Hematopoietic multipotent progenitor cell (in vitro differentiated cells): ENCODE measurements around the gene SYMPK. TPM values are rescaled to one million over a fixed set of nuclear protein-coding genes. Genes with fewer than 3 reads are reported as not detected.

Source experiments
- DNase-seq, 3 donors: peaks; one replicate each; pipeline ENCODE4 v3.0.0-alpha.2; 2011 to 2015; ENCODE audit warnings: low read depth in 2 of 3, low spot score in 2 of 3
- total RNA-seq: library from RNA; depleted of rRNA; stranded (reverse); fragments of >200 nt; gene quantifications from one replicate; pipeline ENCODE4 v1.2.3, GENCODE V29; 2012

SYMPK gene
- total RNA-seq, 1 donor: 69.5 TPM

DNA sequence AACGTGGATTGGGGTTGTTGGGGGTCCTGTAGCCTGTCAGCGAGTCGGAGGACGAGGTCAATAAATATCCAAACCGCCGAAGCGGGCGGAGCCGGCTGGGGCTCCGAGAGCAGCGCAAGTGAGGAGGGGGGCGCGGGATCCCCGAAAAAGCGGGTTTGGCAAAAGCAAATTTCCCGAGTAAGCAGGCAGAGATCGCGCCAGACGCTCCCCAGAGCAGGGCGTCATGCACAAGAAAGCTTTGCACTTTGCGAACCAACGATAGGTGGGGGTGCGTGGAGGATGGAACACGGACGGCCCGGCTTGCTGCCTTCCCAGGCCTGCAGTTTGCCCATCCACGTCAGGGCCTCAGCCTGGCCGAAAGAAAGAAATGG, 93.1 kb downstream of the SYMPK start:
- DNase-seq: peak in 2 of 3 donors; percentile 65 to 74

DNA sequence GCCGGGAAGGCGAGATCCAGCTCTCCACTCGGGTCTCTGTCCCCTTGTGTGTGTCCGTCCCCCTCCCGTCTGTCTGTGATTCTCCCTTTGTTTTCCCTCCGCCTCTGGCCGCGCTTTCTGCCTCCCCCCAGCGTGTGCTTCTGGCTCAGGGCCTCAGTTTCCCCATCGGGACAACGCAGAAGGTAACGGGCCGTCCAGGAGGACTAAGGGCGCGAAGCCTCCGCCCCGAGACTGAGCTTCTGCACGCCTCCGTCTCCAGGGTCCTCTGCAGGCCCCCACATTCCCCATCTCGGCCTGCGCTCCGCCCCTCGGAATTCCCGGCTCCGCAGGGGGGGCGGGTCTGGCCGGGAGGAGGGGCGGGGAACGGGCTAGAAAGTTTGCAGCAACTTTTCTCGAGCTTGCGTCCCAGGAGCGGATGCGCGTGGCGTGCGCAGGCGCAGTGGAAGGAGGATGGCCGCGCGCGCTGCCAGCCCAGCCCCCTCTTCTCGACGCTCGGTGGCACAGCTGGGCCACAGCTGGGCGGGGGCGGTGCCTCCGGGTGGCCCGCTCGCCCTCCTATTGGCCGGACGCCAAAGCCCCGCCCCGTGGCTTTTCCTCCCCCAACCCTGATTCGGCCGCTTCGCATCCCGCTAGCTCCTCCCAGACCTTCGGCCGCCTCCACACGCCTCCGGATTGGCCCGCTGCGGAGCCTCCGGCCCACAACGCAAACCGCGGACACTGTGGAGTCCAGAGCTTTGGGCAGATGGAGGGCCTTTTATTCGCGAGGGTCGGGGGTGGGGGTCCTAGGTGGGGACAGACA, 93.8 kb downstream of the SYMPK start, which contains the start of gene SIX5:
Gene SIX5 (minus strand): TSS at position 269 of the 799 bp plus-strand sequence. CDS start 408 bp downstream, outside the sequence.
- DNase-seq: peak; percentile 92 to 96 (median 95)

DNA sequence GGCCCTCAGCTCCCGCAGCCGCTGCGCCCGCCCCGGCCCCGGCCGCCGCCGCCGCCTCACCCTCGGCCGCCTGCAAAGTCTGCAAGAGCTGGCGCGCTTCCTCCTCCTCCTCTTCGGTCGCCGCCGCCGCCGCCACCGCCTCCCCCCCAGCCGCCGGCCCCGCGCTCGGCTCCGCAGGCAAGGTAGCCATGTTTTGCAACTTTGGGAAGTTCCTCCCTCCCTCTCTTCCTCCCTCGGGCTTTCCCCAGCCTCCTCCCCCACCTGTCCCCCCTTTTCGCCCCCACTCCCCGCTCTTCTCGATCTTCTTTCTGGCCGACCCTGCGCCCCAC, 94.3 kb downstream of the SYMPK start:
- DNase-seq: no peak

DNA sequence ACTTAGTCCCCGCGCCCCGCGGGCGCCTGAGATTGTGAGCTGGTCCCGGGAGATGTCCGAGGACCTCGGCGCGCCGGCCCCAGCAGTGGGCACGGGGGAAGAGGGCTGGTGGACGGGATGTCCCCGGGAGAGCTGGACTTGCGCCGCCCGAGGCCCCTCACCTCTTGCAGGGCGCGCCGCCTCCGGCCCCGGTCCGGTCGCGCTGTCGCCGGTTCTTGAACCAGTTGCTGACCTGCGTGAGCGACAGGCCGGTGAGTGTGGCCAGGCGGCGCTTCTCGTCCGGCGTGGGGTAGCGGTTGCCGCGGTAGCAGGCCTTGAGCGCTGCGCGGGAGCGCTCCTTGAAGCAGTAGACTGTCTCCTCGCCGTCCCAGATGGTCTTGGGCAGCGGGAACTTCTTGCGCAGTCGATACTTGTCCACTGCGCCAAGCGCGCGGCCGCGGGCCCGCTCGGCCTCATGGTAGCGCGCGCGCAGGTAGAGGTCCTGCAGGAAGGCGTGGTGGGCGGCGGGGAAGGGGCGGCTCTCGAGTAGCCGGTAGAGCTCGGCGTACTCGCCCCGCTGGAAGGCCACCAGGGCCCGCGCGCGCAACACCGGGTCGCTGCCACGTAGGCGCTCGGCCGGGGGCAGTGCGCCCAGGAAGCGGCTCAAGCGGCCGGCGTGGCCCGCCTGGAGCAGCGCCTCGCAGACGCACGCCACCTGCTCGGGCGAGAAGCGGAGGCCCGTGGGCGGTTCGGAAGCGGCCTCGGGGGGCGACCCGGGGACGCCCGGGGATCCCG, 94.9 kb downstream of the SYMPK start:
- no peak for DNase-seq

DNA sequence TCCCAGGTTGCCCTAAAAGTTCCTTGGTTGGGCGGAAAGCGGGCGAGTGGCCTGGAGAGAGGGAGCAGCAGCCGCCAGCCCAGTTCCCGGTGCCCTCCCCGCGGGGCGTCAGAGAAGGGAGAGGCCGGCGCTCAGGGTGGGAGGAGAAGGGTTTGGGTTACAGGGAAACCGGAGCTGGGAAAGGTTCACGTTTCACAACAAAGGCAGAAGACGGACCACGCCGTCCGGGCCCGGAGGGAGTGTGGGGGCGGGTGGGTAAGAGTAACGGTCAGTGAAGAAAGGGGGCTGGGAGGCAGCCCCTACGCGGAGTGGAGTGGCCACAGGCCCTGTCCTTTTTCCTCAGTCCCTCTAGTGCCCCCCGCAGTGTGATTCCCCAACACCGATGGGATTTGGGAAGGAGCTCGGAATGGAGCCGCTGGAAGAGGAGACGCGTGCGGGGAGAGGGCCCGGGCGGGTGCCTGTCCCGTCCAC, 95.5 kb downstream of the SYMPK start:
- DNase-seq: no peak

DNA sequence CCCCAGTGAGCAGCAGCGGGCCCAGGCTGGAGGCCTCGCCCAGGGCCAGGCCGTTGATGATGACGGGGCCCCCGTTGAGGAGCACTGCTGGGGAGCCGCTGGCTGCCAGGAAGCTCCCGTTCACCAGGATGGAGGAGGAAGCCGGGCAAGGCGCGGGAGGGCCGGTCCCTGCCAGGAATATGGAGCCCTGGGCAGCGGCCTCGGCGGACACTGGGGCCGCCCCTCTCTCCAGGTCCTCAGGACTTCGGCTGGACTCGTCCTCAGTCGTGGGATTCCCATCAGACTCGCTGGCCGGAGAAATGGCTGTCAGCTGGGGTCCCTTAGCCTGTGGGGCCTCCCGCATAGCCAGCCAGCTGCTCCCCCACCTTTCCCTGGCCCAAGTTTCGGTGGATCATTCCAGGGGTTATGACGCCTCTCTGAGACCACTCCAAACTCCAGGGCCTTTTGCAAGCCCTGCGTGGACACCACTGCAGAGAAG, 96.0 kb downstream of the SYMPK start:
- no peak for DNase-seq

DNA sequence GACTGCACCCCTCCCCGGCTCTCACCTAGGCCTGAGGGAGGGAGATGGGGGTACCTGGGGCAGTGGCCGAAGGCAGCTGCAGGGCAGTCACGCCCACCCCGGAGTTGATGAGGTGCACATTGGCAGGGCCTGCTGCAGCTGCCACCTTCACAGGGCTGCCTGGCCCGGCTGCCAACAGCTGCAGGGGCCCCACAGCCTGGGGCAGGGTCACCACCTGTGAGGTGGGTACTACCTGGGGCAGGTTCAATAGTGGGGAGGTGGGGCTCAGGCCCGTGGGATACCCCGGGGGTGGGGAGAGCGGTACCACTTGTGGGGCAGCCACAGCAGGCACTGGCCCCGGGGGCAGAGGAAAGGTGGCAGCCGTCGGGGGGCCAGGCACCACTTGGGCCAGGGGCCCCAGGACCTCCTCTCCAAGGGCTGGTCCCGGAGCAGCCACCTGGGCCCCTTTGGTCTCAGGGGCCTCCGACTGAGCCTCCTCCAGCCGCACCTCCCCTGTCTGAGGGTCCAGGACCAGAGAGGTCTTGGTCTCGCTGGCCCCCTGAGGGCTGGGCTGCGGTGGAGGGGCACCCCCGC, 96.6 kb downstream of the SYMPK start:
- DNase-seq: no peak

DNA sequence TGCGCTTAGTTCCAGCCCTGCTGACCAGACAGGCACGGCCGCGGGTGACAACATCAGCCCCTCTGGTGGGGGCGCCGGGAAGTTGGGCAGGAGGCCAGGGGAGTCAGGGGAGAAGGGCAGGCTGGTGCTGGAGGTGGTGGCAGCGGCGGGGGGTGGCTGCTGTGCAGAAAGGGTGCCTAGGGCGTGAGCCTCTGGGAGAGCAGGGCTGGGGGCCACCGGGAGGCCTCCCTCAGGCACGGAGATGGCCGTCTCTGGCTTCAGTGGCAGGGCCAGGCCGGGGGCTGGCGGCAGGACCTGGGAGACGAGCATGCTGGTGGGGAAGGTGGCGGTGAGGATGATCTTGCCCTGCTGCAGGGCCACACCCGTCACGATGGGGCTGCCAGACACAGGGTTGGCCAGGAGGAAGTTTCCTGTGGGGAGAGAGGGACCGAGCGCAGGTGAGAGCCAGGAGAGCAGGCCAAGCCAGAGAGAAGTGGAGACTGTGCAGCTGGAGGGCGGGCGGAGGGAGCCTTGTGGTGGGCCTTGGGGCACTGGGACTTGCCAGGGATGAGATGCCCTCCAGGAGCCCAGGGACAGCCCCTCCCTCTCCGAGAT, 97.1 kb downstream of the SYMPK start:
- DNase-seq: no peak

Other genes with a start within 250 kb of the SYMPK start
- gene EML2, start 223.8 kb downstream of the SYMPK start, total RNA-seq: 34.2 TPM
- under 0.01 TPM for gene GIPR, start 194.9 kb downstream of the SYMPK start, total RNA-seq
- gene SNRPD2, start 171.2 kb downstream of the SYMPK start, total RNA-seq: 215 TPM
- 17.8 TPM for gene QPCTL, start 170.5 kb downstream of the SYMPK start, total RNA-seq
- gene FBXO46, start 132.3 kb downstream of the SYMPK start, total RNA-seq: 19.1 TPM
- not detected for gene MEIOSIN, start 129.7 kb downstream of the SYMPK start, total RNA-seq
- 1.6 TPM for gene SIX5, start 93.9 kb downstream of the SYMPK start, total RNA-seq
- gene DMPK, start 80.7 kb downstream of the SYMPK start, total RNA-seq: 1.1 TPM
- 8.3 TPM for gene DMWD, start 70.3 kb downstream of the SYMPK start, total RNA-seq
- 0.27 TPM for gene RSPH6A, start 47.8 kb downstream of the SYMPK start, total RNA-seq
- gene FOXA3, start 1.2 kb upstream of the SYMPK start, total RNA-seq: 1.6 TPM
- 37.7 TPM for gene IRF2BP1, start 23.0 kb upstream of the SYMPK start, total RNA-seq
- 3.2 TPM for gene MYPOP, start 39.5 kb upstream of the SYMPK start, total RNA-seq
- not detected for gene NANOS2, start 51.6 kb upstream of the SYMPK start, total RNA-seq
- not detected for gene NOVA2, start 110.7 kb upstream of the SYMPK start, total RNA-seq
- 14.3 TPM for gene CCDC61, start 132.3 kb upstream of the SYMPK start, total RNA-seq
- gene PGLYRP1, start 159.9 kb upstream of the SYMPK start, total RNA-seq: 1.3 TPM
- gene IGFL4, start 177.9 kb upstream of the SYMPK start, total RNA-seq: under 0.01 TPM